Activated CD4-positive, alpha-beta T cell treated with anti-CD3 and anti-CD28 coated beads, Interleukin-2, Interleukin-4, amounts not matched to agents 100 ng/mL and 50 ng/mL, durations not matched to agents 16 hours and 8 hours (primary cell): ENCODE measurements around the gene LIPC.

Experiments used
- DNase-seq: peaks from one replicate; pipeline ENCODE4 v3.0.0-alpha.2; 2020; ENCODE audit warnings: low spot score

LIPC gene

DNA sequence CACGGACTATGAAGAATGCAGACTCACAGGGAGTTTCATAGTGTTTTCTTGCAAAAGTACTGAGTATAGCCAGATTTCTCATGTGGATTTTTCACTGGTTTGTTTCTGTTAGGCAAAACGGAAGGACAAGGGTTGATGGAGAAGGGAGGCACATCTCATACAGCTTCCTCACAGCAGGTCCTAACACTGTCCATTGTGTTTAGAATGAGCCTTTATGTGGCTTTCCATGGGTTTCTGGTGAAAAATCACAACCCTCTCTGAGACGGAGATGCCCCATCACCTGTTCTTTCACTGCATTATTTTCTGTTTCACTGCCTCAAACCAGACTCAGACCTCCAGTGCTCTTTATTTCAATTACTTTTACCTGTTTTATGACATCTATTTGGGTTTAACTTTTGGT, 25.0 kb upstream of the LIPC start:
- no peak for DNase-seq

DNA sequence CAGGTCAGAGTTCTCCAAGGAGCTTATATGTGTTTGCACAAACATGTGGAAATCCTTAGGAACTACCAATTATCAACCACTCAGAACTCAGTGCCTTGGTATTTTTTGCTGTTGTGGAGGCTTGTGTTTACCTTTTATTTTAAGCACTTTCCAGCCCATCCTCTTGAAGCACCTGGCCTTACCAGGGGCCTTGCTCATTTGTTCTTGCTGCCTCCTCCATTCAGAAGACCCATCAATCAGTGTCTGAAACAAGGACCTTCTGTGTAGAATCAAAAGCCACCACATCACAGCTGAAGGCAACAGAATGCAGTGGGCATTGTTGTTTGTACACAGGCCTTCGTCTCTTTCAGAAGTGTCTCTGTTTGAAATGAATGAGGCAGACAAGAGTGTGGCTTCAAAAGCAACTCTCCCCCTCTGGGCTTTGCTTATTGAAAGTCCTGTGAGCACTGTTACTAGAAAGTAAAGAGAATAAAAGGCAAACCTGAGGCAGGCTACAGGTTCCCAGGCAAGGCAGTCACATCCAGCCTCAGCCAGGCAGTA, 24.5 kb upstream of the LIPC start:
- DNase-seq, result no peak

DNA sequence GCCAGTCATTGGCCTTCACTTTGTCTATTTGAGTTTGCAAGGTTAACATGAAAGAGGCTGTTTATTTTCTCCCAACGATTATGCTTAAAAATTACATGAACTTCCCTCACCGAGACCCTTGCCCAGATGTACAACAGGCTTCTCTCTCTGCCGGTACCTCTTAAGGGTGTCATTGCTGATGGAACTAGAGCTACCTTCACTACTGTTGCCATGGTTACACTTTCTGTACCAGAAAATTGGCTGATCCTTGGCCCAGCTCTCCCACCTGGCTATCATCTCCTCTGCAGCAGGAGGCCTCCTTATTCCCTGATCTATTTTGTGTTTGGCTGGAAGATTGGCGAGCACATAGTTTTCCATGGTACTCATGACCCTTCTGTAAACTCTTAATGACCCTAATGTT, 24.0 kb upstream of the LIPC start:
- no peak for DNase-seq

DNA sequence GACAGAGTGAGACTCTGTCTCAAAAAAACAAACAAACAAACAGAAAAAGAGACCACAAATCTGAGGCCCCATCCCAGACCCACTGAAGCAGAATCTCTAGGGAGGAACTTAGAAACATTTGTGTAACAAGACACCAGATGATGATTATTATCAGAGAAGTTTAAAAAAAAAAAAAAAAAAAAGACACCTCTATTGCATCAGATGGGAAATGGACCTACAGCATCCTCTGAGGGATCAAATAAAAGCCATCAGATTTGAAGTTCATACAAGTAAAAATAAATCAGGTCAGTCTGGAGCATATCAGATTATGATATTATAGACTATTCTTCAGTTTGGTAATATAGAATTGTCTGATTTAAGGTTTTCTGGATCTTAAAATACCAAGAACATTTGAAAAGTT, 21.9 kb upstream of the LIPC start:
- no peak for DNase-seq

DNA sequence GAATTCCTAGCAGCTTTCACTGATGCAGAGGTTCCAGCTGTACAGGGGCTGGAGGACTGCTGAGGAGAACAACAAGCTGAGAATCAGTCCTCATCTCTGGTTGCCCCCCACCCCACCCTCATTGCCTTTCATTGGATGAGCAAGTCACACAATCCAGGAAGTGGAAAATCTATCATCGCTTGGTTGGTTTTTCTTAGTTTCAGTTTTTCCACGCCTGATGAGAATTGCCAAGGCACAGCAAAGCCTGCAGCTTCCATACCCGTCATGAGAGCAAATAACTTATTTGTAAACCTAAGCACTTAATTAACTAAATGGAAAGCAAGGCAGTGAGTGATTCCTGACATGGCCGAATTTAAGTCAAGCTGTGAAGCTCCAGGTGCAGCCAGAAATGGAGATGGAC, 21.4 kb upstream of the LIPC start:
- DNase-seq, result peak; percentile 15

DNA sequence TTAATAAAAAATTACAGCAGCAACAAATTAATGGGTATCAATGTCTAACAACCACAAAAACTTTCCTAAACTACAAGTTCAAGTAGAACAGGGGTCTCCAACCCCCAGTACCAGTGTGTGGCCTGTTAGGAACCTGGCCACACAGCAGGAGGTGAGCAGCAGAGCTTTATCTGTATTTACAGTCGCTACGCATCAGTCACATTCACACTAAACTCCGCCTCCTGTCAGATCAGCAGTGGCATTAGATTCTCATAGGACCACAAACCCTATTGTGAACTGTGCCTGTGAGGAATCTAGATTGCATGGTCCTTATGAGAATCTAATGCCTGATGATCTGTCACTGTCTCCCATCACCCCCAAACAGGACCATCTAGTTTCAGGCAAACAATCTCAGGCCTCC, 18.5 kb upstream of the LIPC start:
- DNase-seq, result no peak

DNA sequence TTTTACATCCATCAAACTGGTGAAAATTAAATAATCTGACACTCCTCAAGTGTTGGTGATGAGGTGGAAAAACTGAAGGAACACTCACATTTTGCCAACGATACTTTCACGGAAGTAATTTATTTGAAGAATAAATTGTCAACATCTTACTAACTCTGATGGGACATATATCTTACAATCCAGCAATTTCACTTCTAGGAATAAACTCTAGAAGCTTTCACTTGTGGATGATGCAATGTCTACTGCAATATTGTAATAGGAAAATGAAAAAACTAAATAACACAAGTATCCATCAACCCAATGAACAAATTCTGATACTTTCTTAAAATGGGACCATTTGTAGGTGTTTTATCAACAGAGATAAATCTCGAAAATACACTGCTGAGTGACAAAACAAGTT, 16.2 kb upstream of the LIPC start:
- no peak for DNase-seq

DNA sequence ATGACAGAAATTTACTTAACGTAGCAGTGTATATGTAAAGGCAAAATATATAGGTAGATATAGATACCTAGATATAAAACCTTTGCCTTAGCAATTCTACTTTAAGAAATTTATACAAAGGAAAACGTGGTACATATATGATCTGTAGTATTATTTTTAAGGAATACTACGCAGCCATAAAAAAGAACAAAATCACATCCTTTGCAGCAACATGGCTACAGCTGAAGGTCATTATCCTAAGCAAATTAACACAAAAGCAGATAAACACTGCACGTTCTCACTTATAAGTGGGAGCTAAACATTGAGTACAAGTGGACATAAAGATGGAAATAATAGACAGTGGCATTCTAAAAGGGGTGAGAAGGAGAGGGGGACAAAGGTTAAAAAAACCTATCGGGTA, 14.8 kb upstream of the LIPC start:
- no peak for DNase-seq

DNA sequence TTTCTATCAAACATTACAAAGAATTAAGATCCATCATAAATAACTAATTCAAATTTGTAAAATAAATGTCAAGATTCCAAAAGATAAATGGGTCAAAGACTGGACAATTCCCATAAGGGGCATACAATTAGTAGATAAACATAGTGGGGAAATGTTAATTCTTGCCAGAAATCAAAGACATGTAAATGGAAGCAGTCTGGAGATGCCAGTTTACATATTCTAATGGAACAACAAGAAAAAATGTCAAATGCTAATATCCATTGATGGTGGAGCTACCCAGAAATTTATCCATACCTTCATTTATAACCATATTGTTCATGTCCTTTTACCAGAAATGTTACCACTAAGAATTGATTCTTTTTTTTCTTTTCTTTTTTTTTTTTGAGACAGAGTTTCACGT, 13.7 kb upstream of the LIPC start:
- no peak for DNase-seq

DNA sequence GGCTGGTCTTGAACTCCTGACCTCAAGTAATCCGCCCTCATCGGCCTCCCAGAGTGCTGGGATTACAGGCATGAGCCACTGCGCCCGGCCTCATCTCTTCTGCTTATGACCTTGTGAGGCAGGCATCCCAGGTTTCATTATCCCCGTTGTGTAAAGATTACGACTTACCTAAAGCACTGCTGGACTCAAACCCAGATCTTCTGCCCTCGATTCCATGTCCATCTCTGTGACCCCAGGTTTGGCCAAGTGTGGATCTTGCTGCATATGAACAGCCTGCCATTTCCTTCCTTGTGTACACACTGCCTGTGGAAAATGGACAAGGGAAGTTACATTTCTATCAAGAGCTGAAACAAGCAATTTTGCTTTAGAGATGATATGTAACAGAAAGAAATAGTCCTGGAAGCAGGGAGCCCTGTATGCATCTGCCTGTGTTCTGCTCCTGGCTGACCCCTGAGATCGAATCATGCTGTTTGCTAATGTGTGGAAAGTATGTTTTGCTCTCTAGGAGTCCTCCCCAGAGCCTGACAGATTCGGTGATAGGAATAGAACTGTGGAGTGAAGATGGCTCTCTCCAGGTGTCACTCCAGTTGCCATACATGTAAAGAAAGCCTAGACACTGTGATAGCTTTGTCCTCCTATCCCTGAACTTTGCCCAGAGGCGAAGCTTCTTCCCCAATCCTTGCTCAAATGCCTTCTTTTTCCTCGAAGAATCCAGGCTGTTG, 11.8 kb upstream of the LIPC start:
- no peak for DNase-seq

DNA sequence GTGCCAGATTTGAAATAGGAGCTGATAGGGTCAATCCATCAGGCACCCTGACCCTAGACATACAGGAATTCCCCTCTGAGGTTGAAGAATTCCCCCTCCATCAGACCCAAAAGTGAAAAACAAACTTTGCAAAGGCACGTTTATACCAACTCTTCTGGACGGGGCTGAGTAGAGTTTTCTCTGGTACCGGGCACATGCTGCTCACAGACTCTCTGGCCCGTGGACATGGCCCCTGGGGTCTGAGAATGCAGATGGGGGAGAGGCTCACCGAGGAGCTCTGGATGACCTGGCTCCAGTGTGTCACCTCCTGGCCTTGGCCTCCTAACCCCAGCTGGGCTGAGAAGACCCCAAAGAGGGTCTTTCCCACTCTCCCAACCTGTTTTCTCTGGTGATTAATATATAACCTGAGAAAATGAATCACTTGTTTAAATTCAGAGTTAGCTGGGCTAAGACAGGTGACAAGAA, 11.2 kb upstream of the LIPC start:
- DNase-seq, result no peak

DNA sequence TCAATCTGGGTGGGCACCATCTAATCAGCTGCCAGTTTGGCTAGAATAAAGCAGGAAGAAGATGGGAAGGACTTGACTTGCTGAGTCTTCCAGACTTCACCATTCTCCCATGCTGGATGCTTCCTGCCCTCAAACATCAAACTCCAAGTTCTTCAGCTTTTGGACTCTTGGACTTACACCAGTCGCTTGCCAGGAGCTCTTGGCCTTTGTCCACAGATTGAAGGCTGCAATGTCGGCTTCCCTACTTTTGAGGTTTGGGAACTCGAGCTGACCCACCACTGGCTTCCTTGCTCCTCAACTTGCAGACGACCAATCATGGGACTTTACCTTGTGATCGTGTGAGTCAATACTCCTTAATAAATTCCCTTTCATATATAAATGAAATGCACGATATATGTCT, 8.6 kb upstream of the LIPC start:
- no peak for DNase-seq

DNA sequence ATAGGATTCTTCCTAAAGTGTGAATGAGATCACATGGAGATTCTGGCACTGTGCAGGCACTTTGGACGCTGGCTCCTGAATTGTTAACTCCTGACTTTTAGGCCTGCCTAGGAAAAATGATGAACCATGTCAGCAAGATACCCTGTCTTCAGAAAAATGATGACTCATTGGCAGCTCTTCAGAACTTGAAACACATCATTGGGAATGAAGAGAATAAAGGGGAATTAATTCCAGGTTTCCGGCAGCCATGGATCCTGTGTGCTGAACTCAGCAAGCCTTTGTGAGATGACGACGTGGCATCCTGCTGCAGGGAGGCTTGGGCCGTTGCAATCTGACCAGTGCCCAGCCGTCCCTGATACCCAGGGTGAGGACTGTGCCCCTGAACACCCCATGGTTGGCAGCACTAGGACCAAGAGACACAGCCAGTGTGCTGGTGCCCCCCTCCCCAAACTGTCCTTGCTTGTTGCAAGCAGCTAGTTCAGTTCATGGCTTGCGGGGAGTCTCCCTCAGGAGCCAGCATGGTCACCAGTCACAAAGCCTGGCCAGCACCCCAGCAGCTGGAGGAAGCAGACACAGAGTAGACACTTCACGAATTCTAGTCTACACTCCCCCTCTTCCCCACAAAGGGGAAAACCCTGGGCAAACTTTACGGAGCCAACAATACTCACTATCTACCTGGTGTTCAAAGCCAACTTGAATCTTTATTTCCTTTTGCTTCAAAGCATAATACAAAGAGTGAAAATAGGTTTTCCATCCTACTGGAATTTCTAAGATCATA, 7.8 kb upstream of the LIPC start:
- no peak for DNase-seq

DNA sequence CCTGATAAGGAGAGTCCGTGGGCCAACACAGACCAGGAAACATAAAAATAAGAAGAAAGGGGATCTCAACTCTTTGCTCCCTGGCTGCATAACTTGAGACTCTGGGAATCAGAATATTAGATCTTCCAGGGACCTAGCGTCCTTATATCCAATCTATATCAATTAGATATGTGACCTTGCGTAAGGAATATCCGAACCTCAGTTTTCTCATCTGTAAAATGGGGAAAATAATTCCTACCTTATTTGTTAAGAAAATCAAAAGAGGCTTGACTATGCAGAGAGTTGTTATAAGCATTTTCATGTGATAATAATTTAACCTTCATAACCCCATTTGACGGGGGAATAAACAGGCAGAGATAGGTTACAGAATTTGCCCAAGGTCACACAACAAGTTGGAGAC, 7.1 kb upstream of the LIPC start:
- DNase-seq, result no peak

DNA sequence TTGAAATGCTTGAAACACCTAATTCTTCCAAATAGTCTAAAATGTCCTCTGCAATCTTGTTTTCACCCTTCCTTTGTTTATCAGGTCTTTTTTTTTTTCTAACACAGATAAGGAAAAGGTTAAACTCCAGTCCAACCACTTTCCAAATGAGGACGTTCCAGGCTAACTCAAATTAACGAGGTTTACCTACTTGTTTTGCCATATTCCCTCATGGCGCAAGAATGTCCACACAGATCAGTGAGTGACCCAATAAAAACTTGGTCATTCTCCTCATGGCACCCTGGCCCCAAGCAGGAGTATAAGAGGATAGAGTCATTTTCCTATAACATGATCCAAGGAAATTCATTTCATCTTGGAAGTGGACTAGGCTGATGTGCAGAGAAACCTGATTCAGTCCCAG, 6.6 kb upstream of the LIPC start:
- DNase-seq, result no peak

DNA sequence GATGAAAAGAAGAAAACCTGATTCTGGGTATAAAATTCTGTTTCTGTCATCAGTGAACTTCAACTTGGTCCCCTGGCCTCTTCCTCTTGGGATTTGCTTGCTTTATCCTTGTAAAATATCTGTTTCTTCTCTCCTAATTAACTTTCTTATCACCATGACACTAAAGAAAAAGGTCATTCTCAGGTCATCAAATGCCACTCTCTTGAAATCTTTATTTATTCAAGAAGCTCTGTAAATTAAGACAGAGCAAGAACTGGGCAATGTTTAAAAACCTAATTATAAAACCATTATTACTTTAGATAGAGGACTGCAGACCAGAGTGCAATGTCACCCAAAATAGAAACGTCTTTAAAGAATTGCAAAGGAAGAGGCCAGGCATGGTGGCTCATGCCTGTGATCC, 6.0 kb upstream of the LIPC start:
- DNase-seq, result no peak

DNA sequence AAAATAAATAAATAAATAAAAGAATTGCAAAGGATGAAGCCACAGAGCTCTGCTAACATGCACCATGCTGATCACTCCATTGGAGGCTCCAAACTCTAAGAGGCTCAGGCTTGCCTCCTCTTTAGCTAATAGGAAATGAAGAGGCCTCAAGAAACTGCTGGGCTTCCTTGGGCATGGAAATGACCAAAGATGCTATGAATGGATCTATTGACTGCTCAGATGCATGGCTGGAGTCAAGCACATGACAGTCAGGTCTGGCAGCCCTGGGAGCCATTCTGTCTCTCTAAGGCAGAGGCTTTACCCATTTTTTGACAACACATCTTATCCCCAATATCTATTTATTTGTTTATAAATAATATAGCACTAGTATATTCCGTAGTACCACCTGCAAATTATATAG, 5.3 kb upstream of the LIPC start:
- no peak for DNase-seq

DNA sequence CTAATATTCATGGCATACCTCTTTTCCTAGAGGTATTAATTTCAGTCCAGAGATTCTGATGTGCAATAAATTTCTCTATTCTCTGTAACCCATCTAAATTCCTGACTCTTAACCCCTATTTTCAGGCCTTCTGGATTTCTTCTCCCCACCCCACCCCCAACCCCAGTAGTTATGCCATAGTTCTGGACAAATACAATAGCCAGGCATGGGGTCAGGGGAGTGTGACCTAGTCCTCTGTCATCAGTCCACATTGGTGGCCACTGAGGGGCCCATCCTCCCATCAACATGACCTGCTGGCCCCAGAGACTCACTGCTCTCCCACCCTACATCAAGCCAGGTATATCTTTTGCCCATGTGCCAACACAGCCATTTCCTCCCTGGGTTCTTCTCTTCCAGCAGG, 3.8 kb upstream of the LIPC start:
- no peak for DNase-seq

DNA sequence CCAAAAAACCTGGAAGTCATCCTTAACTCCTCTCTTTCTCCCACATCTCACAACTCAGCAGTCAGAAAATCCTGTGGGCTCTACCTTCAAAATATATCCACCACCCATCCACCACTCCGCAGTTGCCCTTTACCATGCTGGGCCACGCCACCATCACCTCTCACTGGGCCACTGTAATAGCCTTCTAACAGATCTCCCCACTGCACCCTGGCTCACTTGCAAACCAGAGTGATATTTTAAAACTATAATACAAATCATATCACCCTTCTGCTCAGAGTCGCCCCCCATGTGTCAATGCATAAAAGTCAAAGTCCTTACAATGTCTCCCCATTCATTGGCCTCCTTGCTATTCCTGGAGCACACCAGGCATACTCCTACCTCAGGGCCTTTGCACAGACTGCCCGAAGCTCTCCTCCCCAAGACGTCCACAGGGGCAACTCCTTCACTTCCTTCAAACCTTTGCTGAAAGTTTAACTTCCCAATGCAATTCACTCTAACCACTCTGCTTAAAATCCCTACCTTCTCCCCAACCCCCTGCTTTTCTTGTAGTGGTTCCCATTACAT, 1.5 kb upstream of the LIPC start:
- no peak for DNase-seq

DNA sequence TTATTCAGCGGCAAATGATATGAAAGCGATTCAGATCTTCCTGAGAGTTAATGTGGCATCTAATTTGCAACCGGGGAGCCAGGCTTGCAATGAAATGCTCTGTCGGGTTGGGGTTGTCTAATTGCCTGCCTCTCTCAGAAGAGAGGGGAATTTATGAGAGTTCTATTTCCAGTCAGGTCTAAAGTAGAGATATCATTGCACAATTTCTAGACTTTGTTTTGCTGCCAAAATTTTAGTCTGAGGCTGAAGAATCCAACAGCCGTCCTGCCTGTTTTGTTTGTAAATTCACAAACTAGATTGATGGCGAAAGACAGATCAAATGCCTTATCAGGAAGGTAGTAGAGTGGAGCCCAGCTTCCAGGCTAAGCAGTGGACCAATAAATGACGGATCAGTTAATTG, 610 bp downstream of the LIPC start:
- no peak for DNase-seq

DNA sequence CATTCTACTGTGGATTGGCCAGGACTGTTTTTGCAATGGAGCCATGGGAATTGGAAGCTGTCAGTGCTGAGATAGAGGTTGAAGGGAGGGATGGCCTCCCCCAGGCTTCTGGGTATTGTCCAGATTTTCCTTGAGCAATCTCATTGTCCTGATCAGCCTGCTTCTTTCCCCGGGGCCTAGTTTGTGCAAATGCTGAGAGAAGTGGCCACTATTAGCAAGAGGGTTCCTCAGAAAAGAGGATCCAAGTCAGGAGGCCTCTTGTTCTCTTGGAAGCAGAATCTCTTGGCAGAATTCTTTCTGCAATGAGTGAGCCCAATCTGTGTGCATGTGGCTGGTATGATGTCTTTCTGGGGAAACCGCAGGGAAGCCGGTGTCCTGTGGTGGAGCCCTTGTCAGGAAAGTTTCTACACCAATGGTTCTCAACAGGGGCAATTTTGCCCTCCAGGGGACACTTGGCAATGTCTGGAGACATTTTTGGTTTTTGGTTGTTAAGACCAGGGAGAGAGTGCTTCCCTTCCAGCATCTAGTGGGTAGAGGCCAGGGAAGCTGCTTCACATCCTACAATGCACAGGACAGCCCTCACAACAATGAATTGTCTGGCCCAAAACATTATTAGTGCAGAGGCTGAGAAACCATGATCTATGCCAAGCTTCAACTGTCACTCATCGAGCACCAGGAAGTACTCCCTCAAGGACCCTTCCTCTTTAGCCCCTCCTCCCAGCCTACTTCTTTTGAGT, 2.0 kb downstream of the LIPC start:
- no peak for DNase-seq

DNA sequence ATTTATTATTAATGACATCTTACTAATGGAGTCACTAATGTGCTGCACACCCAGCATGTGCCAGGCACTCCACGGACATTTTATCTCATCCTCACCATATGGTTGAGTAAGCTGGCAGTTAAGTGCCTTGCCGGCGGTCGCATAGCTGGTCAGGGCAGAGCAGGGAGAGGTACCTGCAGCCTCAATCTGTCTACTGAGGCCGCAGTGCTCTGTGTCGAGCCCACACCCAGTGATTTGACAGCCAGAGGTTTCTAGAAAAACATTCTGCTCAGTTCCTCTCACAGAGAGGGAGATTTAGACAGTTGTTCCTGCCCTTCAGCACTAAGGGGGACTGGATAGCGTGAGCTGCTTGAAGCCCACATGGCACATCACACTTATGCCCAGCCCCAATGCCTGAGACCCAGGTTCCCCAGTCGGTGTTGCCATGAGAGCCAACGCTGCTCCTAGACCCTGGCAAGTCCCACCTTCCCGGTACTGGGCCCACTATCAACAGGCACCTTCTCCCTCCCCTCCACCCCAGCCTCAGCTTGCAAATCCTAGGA, 2.6 kb downstream of the LIPC start:
- DNase-seq, result no peak
